Stimulated activated CD8-positive, alpha-beta memory T cell treated with anti-CD3 and anti-CD28 coated beads, Interleukin-12 subunit alpha, Interleukin-12 subunit beta, amount 100 ng/mL, for 24 hours (primary cell): ENCODE results near the gene PLCB1.
"Not testable (repeated sequence)": the region's sequence is repeated elsewhere in the genome, so short reads cannot be mapped to it uniquely, and the experiment has no call there.

ENCODE experiments used
- DNase-seq: peaks from one replicate; pipeline ENCODE4 v3.0.0-alpha.2; 2020; ENCODE audit errors: extremely low read depth

Gene PLCB1

DNA sequence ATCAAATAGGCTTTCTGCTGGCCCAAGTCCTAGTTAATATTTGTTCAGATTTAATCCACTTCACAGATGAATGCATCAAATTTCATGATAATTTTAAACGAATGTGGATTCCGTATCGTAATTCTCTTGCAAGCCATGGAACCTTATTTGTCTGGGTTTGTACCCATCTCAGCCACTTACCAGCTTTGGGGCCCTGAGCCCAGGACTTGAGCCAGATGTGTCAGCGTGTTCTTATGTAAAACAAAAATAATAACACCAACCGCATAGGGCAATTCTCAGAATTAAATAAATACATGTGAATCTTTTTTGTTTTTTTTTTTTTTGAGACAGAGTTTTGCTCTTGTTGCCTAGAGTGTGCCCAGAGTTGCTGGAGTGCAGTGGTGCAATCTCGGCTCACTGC, 654.3 kb downstream of the PLCB1 start:
- DNase-seq: no peak

DNA sequence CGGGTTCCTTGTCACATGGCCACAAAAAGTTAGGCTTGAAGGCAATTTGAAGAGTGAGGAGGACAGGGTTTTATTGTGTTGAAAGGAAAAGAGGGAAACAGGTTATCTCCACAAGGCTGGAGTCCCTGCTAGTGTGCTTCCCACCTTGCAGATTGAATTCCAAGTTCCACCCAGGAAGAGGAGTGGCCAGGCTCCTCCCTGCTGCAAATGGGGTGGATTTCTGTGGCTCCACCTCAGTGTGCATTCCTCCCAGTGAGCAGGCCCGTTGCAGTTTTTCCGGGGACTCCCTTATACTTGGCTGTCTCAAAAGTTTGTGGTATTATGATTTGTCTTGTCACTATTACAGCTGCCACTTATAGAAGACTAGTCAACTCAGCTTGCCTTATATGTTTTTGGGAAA, 655.0 kb downstream of the PLCB1 start:
- DNase-seq: no peak

DNA sequence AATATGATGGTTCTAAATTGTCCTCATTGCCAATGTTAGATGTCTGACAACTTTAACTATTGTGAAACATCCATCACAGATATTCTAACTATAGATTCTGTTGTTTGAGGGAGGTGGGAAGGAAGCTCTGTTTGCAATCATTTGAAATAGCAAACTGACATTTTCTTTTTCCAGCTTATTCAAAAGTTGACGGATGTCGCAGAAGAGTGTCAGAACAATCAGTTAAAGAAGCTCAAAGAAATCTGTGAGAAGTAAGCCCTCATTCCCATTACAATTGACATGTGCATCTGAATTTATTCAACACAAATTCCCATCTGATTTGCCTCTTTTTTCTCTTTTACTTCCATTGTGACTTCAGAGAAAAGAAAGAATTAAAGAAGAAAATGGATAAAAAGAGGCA, 656.2 kb downstream of the PLCB1 start:
- DNase-seq: no peak

DNA sequence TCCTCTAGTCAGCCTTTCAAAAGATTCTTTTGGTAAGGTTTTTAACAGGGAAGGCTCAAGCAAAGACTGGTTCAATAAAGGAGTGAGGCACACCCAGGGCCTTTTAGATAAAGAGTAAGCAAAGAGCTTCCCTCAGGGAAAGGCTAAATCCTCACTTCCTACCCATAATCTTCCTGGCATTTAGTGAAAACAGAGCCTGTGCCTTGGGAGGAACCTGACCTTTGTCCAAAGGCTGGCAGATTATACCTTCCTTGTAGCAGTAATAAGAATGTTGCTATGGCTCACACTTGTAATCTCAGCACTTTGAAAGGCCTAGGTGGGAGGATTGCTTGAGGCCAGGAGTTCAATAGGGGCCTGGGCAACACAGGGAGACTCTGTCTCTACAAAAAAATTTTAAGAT, 656.8 kb downstream of the PLCB1 start:
- no peak for DNase-seq

DNA sequence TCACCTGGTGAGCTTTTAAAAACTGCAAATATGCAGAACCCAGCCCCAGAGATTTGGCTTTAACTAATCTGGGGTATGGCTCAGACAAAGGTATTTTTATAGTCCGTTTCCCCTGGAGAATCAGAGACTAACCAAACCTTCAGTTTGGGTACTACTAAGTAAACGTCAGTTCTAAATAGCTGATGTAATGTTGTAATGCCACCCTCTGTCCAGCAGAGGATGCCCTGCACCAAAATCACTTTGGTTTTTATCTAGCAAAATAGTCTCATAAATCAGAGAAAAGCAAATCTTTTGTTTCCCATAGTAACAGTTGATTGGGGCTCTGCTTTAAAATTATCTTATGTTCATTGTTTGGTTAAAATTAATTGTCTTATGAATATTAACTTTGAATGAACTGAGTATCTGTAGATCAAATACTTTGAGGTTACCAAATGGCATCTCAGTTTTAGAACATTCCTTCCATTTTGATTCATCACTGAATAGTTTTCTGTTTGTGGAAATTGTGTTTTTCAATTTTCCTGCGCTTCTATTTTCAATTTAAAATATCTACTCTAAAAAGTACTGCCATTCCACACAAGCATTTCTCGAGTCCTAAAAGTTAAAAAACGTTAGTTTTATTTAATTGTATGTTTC, 658.5 kb downstream of the PLCB1 start:
- DNase-seq: no peak

DNA sequence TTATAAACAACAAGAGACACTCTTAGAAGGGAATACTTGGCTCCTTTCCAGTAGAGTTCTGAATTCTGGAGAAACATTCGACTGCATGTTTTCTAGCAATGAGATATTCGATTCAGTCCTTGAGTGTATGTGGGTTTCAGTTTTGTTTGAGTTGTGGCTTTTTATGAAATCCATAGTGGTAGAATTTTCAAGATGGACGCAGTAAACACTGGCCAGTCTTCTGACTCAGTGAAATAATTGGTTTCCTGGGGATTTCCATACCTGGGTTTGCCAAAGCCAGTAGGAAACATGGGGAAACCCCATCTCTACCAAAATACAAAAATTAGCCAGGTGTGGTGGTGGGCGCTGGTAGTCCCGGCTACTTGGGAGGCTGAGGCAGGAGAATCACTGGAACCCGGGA, 663.3 kb downstream of the PLCB1 start:
- no peak for DNase-seq

DNA sequence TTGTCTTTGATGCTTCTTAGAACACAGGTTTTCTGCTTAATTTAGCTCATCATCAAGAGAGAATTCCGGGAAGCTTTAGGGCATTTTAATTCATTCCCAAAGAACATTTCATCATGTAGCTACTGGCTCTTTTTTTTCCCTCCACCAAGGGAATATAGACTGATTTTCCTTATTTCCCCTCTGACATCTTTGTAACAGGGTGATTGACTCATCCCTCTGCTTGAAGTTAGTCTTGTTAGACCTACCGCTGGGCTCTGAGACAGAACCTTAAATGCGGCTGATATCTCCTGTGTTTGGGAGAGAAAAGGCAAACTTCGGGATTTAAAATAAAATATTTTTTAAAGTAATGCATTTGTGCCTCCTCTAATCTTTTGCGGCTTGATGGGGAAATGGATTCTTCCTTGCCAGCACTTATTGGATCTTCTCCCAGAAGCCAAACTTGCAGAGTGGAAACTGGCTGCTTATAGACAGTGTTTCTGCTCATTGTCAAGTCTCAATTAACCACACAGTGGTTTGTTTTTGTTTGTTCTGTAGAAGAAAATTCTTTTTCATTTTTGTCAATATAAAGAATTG, 664.1 kb downstream of the PLCB1 start:
- DNase-seq: no peak

DNA sequence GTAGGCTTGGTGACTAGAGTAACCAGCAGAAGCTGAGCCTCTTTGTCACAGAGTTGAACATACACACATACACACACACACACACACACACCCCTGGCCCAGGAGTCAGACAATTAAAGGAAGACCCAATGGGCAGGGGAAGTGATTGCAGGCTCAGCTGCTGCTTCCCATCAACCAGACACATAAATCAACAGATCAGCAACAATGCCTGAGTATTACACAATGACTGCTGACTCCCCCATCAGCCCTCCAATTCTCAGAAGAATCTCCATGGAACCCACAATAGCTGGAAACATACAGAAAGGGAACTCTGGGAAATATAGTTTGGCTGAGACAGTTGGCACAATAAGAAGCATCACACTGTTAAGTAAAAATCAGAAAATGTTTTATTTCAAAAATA, 666.4 kb downstream of the PLCB1 start:
- no peak for DNase-seq

DNA sequence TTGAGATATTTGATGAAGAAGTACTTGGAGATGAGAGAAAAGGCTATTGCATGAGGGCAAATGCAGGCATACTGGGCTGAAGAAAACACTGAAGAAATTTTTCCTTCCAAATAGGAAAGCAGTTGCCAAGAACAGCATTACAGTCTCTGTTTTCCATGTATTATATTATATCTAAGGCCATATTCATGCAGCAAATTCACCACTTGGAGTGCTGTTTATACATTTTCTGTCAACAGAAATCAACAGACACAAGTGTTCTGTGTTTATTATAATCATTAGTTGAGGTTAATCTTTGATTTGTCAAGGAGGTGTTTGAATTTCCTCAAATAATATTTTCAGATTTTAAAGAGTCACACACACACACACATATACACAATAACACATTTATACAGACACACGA, 668.0 kb downstream of the PLCB1 start:
- DNase-seq: no peak

DNA sequence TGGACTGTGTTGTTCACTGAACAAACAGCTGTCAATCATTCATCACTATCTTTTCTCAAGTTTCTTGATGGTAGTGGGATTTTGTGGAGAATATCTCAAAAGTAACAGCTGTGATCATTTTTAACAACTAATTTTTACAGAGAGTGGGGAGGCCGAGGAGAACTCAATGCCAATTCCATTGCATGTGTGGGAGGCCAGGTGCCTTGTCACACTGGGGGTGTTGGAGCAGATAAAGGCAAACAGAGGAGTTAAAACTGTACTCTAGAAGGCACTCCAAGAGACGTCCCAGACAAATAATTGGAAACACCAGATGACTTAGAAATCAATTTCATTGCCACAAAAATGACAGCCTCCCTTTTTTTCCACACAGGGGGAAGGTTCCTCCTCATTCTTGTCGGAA, 669.6 kb downstream of the PLCB1 start:
- no peak for DNase-seq

DNA sequence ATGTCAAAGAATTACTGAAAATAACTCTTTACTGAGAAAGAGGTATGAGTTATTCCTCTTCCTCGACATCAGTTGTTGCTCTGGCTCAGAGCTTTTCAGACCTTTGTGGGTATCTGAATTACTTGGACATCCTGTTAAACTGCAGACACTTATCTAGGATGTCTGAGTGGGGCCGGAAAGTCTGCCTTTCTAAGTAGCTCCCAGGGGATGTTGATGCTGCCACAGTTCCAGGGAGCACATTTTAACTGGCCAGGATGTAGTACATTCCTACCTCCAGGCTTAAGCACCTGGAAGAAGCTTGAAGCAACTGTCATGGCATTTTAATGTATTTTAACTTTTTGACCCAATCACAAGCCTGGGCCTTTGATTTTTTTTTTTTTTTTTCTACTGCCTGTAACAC, 671.0 kb downstream of the PLCB1 start:
- DNase-seq: no peak

DNA sequence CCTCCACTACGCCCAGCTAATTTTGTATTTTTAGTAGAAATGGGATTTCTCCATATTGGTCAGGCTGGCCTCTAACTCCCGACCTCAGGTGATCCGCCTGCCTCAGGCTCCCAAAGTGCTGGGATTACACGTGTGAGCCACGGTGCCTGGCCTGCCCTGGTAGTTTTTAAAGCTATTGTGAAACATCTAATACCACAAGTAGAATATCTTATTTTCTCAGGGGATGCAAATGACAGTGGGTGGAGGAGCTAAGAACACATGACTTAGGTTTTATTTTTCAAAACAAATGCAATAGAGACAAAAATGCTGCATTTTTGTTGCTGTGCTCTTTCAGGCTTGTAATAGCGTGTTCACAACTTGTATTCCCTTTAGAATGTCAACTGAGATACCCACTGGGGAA, 671.9 kb downstream of the PLCB1 start:
- DNase-seq: no peak

DNA sequence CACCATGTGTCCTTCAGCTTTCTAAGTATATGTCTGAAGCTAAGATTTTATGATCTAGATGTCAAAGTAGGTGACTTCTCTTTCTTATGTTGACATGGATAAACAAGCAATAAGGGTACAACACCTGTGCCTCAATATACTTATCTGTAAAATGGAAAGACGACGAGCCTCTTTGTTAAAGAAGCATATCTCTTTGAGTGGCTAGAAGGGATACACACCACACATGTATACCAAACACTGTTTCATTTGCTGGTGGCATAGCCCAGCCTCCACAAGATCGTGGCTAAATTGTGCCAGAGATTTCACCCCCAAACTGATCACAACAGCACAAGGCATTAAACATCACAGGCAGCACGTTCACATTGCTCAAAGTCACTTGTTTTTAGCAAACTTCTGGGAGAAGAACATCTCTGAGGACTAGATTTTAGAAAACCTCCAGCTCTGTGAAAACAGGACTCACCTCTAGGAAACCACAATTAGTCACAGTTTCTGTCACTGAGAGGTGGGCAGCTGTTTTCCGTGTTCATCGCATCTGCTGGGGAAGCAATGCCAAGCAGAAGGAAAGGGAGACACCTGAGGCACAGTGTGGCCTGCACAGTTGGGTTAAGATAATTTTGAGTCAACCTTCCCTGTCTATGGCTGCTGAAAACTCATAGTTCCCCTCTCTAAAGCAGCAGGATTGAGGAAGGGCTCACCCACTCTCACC, 673.8 kb downstream of the PLCB1 start:
- DNase-seq: no peak

DNA sequence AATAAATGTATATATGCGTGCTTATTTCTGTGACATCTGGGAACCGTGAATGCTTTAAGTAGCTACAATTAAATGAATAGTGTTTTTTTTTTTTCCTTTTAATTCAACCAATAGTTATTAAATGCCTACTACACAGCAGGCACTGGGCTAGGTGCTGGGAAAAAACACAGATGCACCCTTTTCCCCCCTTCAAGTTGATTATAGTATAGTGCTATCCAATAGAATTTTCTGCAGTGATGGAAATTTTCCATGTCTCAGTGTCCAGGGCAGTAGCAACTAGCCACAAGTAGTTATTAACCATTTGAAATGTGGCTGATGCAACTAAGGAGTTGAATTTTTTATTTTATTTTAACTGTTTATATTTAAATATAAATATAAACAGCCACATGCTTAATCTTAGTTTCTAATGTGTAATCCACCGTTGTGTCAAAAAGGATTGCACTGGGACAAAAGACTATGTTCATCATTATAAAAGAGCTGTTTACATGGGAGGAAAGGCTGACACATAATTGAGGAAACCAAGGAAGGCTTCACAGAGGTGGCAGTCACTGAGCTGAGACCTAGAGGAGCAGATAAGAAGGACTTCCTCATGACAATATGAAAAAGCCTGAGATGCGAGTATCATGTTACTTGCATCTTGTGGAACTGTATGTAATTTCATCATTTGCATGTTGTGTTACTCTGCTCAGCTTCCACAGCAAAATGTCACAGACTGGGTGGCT, 675.6 kb downstream of the PLCB1 start:
- DNase-seq: no peak

DNA sequence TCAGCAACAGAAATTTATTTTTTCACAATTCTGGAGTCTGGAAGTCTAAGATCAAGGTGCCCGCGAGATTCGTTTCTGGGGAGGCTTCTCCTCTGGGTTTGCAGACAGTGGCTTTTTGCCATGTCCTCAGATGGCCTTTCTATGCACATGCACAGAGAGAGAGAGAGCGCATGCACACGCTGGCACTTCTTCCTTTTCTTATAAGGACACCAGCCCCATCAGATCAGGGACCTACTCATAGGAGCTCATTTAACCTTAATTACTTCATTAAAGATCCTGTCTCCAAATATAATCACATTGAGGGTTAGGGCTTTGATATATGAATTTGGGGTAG, 676.1 kb downstream of the PLCB1 start:
- DNase-seq: no peak

DNA sequence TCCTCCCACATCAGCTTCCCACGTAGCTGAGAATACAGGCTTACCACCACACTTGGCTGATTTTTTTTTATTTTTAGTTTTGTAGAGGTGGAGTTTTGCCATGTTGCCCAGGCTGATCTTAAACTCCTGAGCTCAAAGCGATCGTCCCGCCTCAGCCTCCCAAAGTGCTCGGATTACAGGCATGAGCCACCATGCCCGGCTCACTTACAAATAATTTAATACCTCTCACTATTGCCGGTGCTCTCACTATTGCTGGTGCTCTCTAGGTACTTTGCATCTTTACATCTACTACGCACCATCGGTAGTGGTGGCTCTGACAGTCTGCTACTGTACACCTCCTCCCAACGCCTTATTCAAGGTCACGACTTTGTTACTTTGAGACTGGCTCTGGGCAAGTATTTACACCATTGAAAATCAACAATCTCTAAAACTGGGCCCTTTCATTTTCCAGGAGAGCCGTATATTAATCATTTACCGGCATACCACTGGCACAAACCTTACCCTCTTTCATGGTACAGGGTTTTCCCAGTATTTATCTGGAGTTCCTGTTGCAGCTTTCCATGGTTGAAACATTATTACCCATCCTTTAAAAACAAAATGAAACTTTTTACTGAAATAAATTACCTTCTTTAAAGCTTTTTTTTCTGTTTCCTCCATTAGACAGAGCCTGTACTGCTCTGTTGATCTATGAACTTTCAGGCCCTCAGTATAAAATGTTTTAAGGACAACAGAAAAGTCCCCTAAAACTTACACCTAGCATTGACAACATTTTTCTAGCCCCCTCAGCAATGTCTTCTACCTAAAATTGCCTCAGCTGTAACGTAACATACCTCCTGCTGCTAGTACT, 677.3 kb downstream of the PLCB1 start:
- DNase-seq: no peak

DNA sequence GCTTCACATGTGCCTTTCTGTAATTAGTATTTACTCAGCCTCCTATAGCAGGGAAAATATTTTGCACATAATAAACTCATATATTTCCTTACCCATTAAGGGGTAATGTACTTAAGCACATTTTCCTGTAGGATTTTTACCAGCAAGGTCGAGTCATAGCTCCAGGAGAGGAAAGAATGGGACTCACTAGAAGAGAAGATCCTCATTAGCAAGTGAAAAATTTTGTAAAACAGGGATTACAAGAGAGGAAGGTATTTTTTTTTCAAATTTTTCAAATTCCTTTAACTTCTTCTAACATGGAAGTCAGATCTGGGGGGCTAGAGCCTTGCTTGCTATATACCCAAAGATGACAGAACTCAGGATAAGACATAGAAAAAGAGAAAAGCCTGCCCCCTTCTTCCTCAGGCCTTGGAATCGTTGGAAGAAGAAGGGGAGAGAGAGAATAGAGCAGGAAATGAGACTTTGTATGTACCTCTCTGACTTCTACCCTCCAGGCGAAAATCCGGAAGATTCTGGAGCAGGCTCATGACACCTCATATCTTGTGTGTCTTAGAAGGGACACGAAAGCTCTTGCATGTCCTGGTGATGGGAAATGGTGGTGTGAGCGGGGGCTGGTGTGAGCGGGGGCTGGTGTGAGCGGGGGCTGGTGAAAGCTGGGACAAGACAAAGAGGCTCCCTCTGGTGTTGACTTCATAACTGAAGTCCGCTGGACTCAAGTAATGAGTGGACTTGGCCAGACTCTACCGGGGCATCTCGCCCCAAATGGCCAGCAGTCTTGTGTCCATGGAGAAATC, 679.9 kb downstream of the PLCB1 start:
- DNase-seq: no peak

DNA sequence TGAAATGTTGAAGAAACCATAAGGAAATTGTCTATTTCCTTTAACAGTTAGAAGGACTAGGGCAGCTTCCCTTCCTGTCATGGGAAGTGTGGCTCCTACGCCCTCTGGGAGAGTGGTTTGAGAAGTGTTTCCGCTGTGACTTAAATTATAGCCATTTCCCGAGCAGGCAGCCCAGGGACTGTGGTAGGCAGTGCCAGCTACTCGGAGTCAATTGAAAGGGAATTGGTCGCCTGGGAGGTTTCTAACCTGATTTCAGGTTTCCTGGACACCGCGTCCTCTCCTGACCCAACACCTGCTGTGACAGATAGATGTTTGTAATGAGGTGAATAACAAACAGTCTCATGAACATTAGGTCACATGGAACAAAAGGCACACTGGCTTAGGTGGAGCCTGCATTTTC, 680.8 kb downstream of the PLCB1 start:
- DNase-seq: no peak

DNA sequence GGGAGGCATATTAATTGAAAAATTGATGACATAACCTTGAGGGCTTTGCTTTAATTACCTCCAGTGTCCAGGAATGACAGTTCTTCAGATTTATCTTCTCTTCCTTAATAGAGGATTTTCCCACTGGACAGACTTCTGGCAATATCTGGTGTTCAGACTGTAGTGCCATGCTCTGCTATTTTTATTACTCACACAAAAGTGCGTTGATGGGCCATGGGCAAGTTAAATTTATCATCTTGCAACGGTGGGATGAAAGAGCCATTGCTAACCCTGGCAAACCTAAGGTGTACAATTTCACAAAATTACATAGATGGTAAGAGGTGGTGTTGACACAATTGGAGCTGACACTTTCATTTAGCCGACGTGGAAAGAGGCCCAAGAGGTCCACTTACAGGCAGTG, 683.1 kb downstream of the PLCB1 start:
- DNase-seq: no peak

DNA sequence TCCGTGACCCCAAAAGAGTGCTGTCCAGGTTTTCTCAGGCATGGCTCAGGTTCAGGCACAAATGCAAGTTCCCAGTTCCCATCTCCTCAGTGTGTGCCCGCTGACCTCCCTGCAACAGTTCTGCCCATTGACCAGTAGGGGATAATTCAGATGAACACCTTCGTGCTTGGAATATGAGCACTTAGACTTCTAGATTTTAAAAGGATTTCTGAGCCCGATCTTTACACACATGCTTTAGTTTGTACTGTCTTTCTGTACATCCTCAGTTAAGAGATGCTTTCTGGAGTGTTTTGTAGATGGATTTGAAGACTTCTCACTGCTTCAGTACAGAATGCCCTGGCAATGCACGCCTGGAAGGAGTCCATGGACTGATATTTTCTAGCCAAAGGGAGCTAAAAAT, 697.2 kb downstream of the PLCB1 start:
- DNase-seq: no peak

DNA sequence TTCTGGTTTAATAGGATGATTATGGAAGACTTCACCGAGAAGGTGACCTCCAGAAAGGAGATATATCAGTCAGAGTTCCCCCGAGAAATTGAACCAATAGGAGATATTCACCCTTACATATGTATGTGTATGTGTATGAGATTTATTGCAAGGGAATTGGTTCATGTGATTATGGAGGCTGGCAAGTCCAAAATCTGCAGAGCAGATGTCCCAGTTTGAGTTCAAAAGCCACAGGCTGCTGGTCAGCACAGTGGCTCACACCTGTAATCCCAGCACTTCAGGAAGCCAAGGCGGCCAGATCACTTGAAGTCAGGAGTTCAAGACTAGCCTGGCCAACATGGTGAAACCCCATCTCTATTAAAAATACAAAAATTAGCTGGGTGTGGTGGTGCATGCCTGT, 702.2 kb downstream of the PLCB1 start:
- DNase-seq: not testable (repeated sequence)
